CD8-positive, alpha-beta memory T cell (primary cell): ENCODE data around the gene PLXNA2. TPM values are rescaled to one million over a fixed set of nuclear protein-coding genes. Genes with fewer than 3 reads are reported as not detected.

Source experiments
- CTCF ChIA-PET: fragments of 350-600 bp; sonication (Branson Sonifier 250); formaldehyde crosslinking; loops from one replicate; lab custom pipeline; 2021; ENCODE audit warnings: antibody characterized with exemption; lab: Charles Lee
- POLR2A ChIA-PET: fragments of 350-600 bp; sonication (Branson Sonifier 250); formaldehyde crosslinking; loops from one replicate; lab custom pipeline; 2021; ENCODE audit warnings: antibody characterized with exemption; lab: Charles Lee
- DNase-seq, 5 donors: peaks; one replicate each; pipeline versions ENCODE4 v3.0.0 to v3.0.0-alpha.2; 2020 to 2022; ENCODE audit warnings: mixed read lengths in 1 of 5
- H3K27ac ChIP-seq: one replicate; pipeline ENCODE4 v1.7.0; 2013; ENCODE audit warnings: low read depth, mild to moderate bottlenecking, low read length, moderate library complexity
- H3K27me3 ChIP-seq: 2 replicates; pipeline ENCODE4 v1.7.0; 2013; ENCODE audit warnings: low read length, mild to moderate bottlenecking; ENCODE audit not compliant: insufficient read depth, poor library complexity, severe bottlenecking
- H3K36me3 ChIP-seq: 2 replicates; pipeline ENCODE4 v1.7.0; 2013; ENCODE audit warnings: mild to moderate bottlenecking, low read length, moderate library complexity; ENCODE audit not compliant: insufficient read depth
- H3K4me1 ChIP-seq: 2 replicates; pipeline ENCODE4 v1.7.0; 2013; ENCODE audit warnings: mild to moderate bottlenecking, low read length, moderate library complexity; ENCODE audit not compliant: insufficient read depth
- H3K4me3 ChIP-seq: 2 replicates; pipeline ENCODE4 v1.7.0; 2013; ENCODE audit warnings: mild to moderate bottlenecking, low read length
- H3K9me3 ChIP-seq: 2 replicates; pipeline ENCODE4 v1.7.0; 2013; ENCODE audit warnings: mild to moderate bottlenecking, low read length
- H3K27ac Mint-ChIP-seq, 8 donors: one replicate each; pipeline ENCODE4 v1.8.0; 2020 to 2021; ENCODE audit warnings: mixed read lengths in 8 of 8, mild to moderate bottlenecking in 6 of 8, inconsistent platforms in 3 of 8, moderate library complexity in 3 of 8
- H3K27me3 Mint-ChIP-seq, 2 donors: one replicate each; pipeline ENCODE4 v1.8.0; 2020 to 2021; ENCODE audit warnings: mixed read lengths in 2 of 2, mild to moderate bottlenecking in 1 of 2, moderate library complexity in 1 of 2
- H3K36me3 Mint-ChIP-seq, 3 donors: one replicate each; pipeline ENCODE4 v1.8.0; 2020 to 2021; ENCODE audit warnings: mixed read lengths in 3 of 3, inconsistent platforms in 1 of 3, mild to moderate bottlenecking in 1 of 3
- H3K4me1 Mint-ChIP-seq, 3 donors: one replicate each; pipeline ENCODE4 v1.8.0; 2020 to 2021; ENCODE audit warnings: mixed read lengths in 3 of 3, inconsistent platforms in 1 of 3, mild to moderate bottlenecking in 1 of 3
- H3K4me3 Mint-ChIP-seq, 7 donors: one replicate each; pipeline ENCODE4 v1.8.0; 2020 to 2021; ENCODE audit warnings: mixed read lengths in 7 of 7, mild to moderate bottlenecking in 6 of 7, moderate library complexity in 4 of 7, inconsistent platforms in 2 of 7
- H3K9me3 Mint-ChIP-seq, 5 donors: one replicate each; pipeline ENCODE4 v1.8.0; 2020 to 2022; ENCODE audit warnings: mixed read lengths in 5 of 5, mild to moderate bottlenecking in 3 of 5, moderate library complexity in 2 of 5, inconsistent platforms in 1 of 5
- polyA plus RNA-seq: library from polyadenylated mRNA; unstranded; fragments of 300-500 nt; fragmentation: Illumina TruSeq; gene quantifications from one replicate; pipeline ENCODE4 v1.2.3, GENCODE V29; 2021
- total RNA-seq, 2 experiments: library from RNA; stranded (reverse); gene quantifications; one replicate each; pipeline ENCODE4 v1.2.3, GENCODE V29; 2021

PLXNA2 gene
- total and polyA plus RNA-seq, 3 experiments from 2014 or later = 0.75 to 1.1 (median 1.0) TPM

DNA sequence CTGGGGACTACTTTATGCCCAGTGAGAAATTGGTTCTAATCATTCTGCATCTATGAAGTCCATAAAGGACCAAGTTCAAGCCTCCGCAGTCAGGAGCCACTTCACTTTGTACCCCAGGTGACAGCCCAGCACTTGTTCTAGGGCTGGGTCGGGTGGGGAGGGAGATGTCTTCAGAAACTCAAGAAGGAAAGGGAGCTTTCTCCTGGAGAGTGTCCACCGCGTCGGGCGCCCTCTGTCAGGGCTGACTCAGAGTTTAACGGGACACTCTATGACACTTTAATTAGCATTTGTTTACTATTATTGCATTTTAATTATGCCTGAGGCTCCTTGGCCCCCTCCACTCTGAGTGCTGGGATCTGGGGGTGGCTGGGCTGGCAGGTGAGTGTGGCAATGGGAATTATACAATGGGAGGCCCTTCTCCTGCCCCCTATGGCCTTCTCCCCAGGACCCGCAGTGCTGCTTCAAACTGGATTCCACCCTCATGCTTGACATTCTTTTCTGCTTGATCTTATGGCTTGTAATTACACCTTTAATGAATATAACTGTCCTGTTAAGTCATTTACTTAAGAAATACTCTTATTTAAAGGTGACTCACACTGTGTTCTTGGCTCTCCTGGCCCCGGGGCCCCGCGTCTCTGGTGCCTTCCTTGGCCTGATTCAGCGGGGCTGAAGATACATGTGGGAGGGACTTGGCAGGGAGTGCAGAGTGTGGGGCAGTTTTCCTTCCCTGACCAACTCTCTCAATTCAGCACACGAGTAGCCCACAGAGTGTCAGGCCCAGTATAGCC, 136.6 kb downstream of the PLXNA2 start:
- POLR2A ChIA-PET = no interaction called here
- Histone ChIP-seq H3K4me1 (no peaks in the 10 kb centered on the region), H3K9me3 (no peaks in the 10 kb centered on the region), H3K4me3 (no peak overlapping the region), H3K36me3 (no peaks in the 10 kb centered on the region), H3K27ac (no peak overlapping the region), H3K27me3 (peaks cover 5% of the 10 kb centered on the region)
- Mint-ChIP-seq H3K4me1 (no peaks in the 10 kb centered on the region), H3K4me3 (no peak overlapping the region), H3K36me3 (no peaks in the 10 kb centered on the region), H3K9me3 (no peaks in the 10 kb centered on the region), H3K27ac (no peak overlapping the region), H3K27me3 (peaks cover 0 to 16% of the 10 kb centered on the region in 2 donors)
- CTCF ChIA-PET = no interaction called here
- DNase-seq = no peak

DNA sequence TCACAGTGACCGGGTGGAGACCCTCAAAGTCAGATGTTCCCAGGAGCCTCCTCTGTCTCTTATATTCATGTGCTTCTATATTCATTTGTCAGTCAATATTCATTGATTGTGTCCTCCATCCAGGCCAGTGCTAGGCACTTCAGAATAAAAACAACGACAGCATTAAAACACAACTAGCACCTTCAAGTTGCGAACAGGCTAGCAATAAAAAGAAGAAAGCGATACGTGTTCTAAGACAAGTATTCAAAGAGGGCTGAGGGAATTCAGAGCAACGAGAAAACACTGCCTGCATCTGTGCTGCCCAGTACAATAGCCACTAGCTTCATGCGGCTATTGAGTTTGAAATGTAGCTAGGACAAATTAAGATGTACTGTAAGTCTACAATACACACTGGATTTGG, 138.0 kb downstream of the PLXNA2 start:
- no peak overlapping the region for H3K4me3 ChIP-seq
- H3K36me3 ChIP-seq = no peaks in the 10 kb centered on the region
- Mint-ChIP-seq H3K9me3 (no peaks in the 10 kb centered on the region), H3K4me1 (no peaks in the 10 kb centered on the region), H3K27me3 (peaks cover 0 to 16% of the 10 kb centered on the region in 2 donors), H3K27ac (no peak overlapping the region), H3K4me3 (no peak overlapping the region), H3K36me3 (no peaks in the 10 kb centered on the region)
- ChIA-PET CTCF (no interaction called here), POLR2A (no interaction called here)
- H3K9me3 ChIP-seq = no peaks in the 10 kb centered on the region
- no peaks in the 10 kb centered on the region for H3K4me1 ChIP-seq
- H3K27ac ChIP-seq = no peak overlapping the region
- H3K27me3 ChIP-seq = peaks cover 5% of the 10 kb centered on the region
- no peak for DNase-seq

DNA sequence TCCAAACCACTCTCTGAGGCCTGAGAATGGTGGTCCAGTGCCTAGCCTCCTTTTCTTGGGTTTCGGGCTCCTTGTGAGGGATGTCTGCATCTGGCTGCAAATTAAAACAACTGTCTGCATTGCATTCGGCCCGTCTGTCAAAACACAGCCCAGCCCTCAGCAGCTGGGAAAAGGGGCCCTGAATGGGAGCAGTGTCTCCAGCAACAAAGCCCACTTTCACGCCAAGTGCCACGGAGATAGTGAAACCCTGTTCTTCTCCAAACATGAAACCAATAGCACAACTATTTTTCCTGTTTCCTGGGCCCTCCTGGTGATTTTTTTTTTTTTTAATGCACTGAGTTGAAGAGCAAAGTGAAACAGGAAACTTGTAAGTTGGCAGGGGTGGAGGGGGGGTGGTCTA, 138.4 kb downstream of the PLXNA2 start:
- peaks cover 0 to 16% of the 10 kb centered on the region in 2 donors for H3K27me3 Mint-ChIP-seq
- no peak for DNase-seq
- H3K27ac ChIP-seq = no peak overlapping the region
- peaks cover 5% of the 10 kb centered on the region for H3K27me3 ChIP-seq
- no peak overlapping the region for H3K27ac Mint-ChIP-seq
- no peak overlapping the region for H3K4me3 ChIP-seq
- no peak overlapping the region for H3K4me3 Mint-ChIP-seq
- H3K4me1 Mint-ChIP-seq = no peaks in the 10 kb centered on the region
- H3K36me3 ChIP-seq = no peaks in the 10 kb centered on the region
- H3K9me3 Mint-ChIP-seq = no peaks in the 10 kb centered on the region
- POLR2A ChIA-PET = no interaction called here
- CTCF ChIA-PET = no interaction called here
- no peaks in the 10 kb centered on the region for H3K9me3 ChIP-seq
- H3K4me1 ChIP-seq = no peaks in the 10 kb centered on the region
- no peaks in the 10 kb centered on the region for H3K36me3 Mint-ChIP-seq

DNA sequence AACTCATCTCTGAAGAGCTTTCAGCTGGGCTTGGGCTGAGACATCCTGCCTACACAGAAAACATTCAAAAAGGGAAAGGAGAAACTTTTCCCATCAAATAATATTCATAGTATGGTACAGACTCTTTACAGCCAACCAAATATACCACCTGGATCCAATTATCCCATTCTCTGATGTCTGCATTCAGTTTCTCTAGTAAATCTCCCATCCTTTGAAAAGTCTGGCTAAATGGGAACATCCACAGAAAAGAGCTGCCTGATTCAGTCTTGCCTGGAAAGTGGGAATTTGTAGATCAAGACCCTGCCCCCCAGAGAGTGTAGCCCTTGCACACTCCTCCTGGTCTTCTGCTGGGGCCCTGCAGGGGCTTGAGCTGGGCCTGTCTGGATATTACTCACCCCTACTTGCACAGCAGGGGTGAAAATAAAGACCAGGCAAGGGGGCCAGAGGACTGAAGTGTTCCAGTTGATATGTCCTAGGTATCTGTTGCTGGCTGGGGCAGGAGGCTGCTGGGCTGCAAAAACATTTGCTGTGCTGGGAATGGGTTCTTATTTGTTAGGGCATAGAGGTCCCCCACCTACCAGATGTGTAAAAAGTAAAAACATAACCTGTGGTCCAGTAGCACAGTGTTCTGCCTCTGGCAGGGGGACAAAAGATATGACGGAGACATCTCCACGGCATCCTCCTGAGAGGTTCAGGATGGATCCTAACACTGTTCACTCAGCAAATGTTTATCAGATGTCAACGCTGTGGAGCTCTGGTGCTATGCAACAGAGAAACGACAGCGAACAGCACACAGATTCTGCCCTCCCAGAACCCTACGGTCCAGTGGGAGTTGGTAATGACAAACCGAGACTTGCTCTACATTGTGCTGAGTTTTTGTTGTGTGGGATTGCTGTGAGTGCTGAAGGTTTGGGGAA, 140.3 kb downstream of the PLXNA2 start:
- Histone ChIP-seq H3K4me3 (no peak overlapping the region), H3K4me1 (no peaks in the 10 kb centered on the region), H3K27ac (no peak overlapping the region), H3K9me3 (no peaks in the 10 kb centered on the region), H3K27me3 (no peaks in the 10 kb centered on the region), H3K36me3 (no peaks in the 10 kb centered on the region)
- POLR2A ChIA-PET = no interaction called here
- CTCF ChIA-PET = no interaction called here
- peaks cover 0 to 16% of the 10 kb centered on the region in 2 donors for H3K27me3 Mint-ChIP-seq
- no peak overlapping the region for H3K4me3 Mint-ChIP-seq
- H3K4me1 Mint-ChIP-seq = no peaks in the 10 kb centered on the region
- no peaks in the 10 kb centered on the region for H3K36me3 Mint-ChIP-seq
- H3K27ac Mint-ChIP-seq = no peak overlapping the region
- H3K9me3 Mint-ChIP-seq = no peaks in the 10 kb centered on the region
- DNase-seq = no peak

DNA sequence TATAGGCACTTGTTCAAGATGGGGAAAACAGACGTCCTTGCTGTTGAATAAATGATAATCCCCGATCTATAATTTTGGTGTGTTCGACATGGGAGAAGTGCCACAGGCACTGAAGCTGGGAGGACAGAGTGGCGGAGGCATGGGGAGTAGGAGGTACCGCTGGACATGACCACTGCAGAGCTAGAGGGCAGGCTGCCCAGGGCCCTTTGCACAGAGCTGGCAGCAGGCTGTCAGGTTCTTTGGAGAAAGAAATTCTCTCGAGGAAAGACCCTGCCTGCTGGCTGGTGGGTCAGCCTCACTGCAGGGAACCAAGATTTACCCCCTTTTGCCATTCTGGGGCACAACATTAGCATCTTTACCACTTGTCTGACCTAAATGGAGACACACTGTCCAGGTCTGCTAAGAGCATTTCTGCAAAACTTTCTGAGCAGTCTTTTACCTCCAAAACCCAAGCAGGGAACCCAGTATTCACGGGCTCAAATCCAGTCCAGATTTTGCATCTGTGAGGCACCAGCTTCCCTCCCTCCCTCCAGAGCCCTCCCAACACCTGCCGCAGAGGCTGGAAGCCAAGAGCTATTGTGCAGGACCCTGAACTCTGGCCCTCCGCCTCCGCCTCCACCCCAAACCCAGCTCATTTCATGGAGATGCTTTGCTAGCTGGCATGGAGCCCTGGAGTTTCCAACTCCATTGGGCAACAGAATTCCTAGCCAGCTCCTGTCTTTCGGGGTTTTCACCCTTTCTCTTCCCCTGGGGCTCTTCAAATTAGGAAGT, 142.3 kb downstream of the PLXNA2 start:
- ChIA-PET CTCF (interaction anchor here (0.5 kb wide), 1 partner anchor 80 kb away, joined by 3 read pairs; no protein-coding TSS in a partner anchor), POLR2A (no interaction called here)
- no peak for DNase-seq
- no peaks in the 10 kb centered on the region for H3K27me3 ChIP-seq
- H3K4me3 ChIP-seq = no peak overlapping the region
- Mint-ChIP-seq H3K36me3 (no peaks in the 10 kb centered on the region), H3K27ac (no peak overlapping the region), H3K9me3 (no peaks in the 10 kb centered on the region), H3K27me3 (peaks cover 0 to 16% of the 10 kb centered on the region in 2 donors), H3K4me1 (no peaks in the 10 kb centered on the region), H3K4me3 (no peak overlapping the region)
- no peaks in the 10 kb centered on the region for H3K4me1 ChIP-seq
- H3K9me3 ChIP-seq = no peaks in the 10 kb centered on the region
- no peaks in the 10 kb centered on the region for H3K36me3 ChIP-seq
- no peak overlapping the region for H3K27ac ChIP-seq

DNA sequence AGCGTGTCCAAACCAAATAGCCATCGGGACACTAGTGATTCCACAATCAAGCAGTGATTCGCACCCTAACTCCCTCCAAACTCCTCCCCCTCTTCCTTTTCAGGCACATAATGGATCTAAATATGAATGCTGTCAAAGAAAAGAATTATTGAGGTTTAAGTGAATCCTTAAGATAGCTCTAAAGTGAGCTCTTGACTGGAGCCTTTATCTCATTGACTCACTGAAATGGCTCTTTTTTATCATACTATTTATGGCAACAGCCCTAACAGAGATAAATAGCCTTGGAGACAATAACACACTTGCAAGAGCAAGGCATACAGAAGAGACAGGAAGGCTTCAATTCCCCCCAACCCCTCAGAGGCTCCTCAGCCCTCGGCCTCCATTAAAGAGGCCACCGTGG, 143.3 kb downstream of the PLXNA2 start:
- H3K27me3 Mint-ChIP-seq = peaks cover 0 to 16% of the 10 kb centered on the region in 2 donors
- ChIA-PET POLR2A (no interaction called here), CTCF (interaction anchor here (1.4 kb wide), 1 partner anchor 79 kb away, joined by 3 read pairs; no protein-coding TSS in a partner anchor)
- no peaks in the 10 kb centered on the region for H3K36me3 ChIP-seq
- H3K4me3 Mint-ChIP-seq = no peak overlapping the region
- H3K4me1 ChIP-seq = no peaks in the 10 kb centered on the region
- H3K27ac Mint-ChIP-seq = no peak overlapping the region
- no peak overlapping the region for H3K4me3 ChIP-seq
- H3K4me1 Mint-ChIP-seq = no peaks in the 10 kb centered on the region
- no peaks in the 10 kb centered on the region for H3K9me3 Mint-ChIP-seq
- DNase-seq = no peak
- H3K9me3 ChIP-seq = no peaks in the 10 kb centered on the region
- H3K27ac ChIP-seq = no peak overlapping the region
- H3K27me3 ChIP-seq = no peaks in the 10 kb centered on the region
- H3K36me3 Mint-ChIP-seq = no peaks in the 10 kb centered on the region

DNA sequence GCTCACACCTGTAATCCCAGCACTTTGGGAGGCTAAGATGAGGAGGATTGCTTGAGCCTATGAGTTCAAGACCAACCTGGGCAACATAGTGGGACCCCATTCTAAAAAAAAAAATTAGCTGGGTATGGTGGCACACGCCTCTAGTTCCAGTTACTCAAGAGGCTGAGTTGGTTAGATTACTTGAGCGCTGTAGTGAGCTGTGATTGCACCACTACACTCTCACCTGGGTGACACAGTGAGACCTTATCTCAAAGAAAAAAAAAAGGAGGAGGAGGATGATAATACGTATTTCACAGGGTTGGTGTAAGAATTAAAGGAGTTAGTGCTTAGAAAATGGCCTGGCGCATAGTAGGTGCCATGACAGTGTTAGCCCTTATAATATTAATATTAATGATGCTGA, 144.1 kb downstream of the PLXNA2 start:
- no peak for DNase-seq
- Mint-ChIP-seq H3K4me3 (no peak overlapping the region), H3K27me3 (peaks cover 0 to 16% of the 10 kb centered on the region in 2 donors), H3K27ac (no peak overlapping the region), H3K4me1 (no peaks in the 10 kb centered on the region), H3K9me3 (no peaks in the 10 kb centered on the region), H3K36me3 (peaks cover 0 to 5% (median 0%) of the 10 kb centered on the region in 3 donors)
- no peak overlapping the region for H3K4me3 ChIP-seq
- no peaks in the 10 kb centered on the region for H3K9me3 ChIP-seq
- ChIA-PET POLR2A (no interaction called here), CTCF (interaction anchor here (1.4 kb wide), 1 partner anchor 79 kb away, joined by 3 read pairs; no protein-coding TSS in a partner anchor)
- no peaks in the 10 kb centered on the region for H3K27me3 ChIP-seq
- no peaks in the 10 kb centered on the region for H3K4me1 ChIP-seq
- H3K36me3 ChIP-seq = no peaks in the 10 kb centered on the region
- H3K27ac ChIP-seq = no peak overlapping the region
